GM18526 (cell line): Measurements from ENCODE around the gene POU5F1.

Experiments
- POLR2A ChIP-seq: IDR thresholded peaks from 3 replicates; pipeline ENCODE4 v1.6.1; 2011; ENCODE audit not compliant: insufficient read length; ENCODE audit errors: extremely low read depth

The POU5F1 gene

GRCh38 chr6:31168606-31169005 lies 1.9 kb downstream of the POU5F1 start:
- TF ChIP-seq POLR2A = no peak

GRCh38 chr6:31165986-31166385 lies 4.5 kb downstream of the POU5F1 start:
- TF ChIP-seq POLR2A = no peak

- peak; percentile 74 for TF ChIP-seq POLR2A
Observed at GRCh38 chr6:31165064-31165832, 5.2 kb downstream of the POU5F1 start.

GRCh38 chr6:31163922-31164321 lies 6.6 kb downstream of the POU5F1 start:
- no peak for TF ChIP-seq POLR2A

- no peak for TF ChIP-seq POLR2A
Observed at GRCh38 chr6:31162463-31163165, 7.9 kb downstream of the POU5F1 start.

- TF ChIP-seq POLR2A = no peak
Observed at GRCh38 chr6:31161216-31162126, 9.0 kb downstream of the POU5F1 start.

GRCh38 chr6:31158863-31159855 lies 11.3 kb downstream of the POU5F1 start:
- TF ChIP-seq POLR2A = peak; percentile 29

- TF ChIP-seq POLR2A = peak; percentile 42
Observed at GRCh38 chr6:31158140-31158862, 12.2 kb downstream of the POU5F1 start, which contains the start of gene TCF19. TSS of gene TCF19 (plus strand) at chr6:31158589. CDS start at chr6:31159470, 881 bp downstream.

GRCh38 chr6:31157513-31158139 lies 12.9 kb downstream of the POU5F1 start, which contains the start of gene CCHCR1:
TSS of gene CCHCR1 (minus strand) at chr6:31157802. CDS start at chr6:31157600, 202 bp downstream.
- no peak for TF ChIP-seq POLR2A

- no peak for TF ChIP-seq POLR2A
Observed at GRCh38 chr6:31156641-31157040, 13.8 kb downstream of the POU5F1 start.

GRCh38 chr6:31154436-31154835 lies 16.0 kb downstream of the POU5F1 start:
- no peak for TF ChIP-seq POLR2A

- TF ChIP-seq POLR2A = no peak
Observed at GRCh38 chr6:31152781-31153180, 17.7 kb downstream of the POU5F1 start.
